Measurements from ENCODE around the gene MTCL1.

DNA sequence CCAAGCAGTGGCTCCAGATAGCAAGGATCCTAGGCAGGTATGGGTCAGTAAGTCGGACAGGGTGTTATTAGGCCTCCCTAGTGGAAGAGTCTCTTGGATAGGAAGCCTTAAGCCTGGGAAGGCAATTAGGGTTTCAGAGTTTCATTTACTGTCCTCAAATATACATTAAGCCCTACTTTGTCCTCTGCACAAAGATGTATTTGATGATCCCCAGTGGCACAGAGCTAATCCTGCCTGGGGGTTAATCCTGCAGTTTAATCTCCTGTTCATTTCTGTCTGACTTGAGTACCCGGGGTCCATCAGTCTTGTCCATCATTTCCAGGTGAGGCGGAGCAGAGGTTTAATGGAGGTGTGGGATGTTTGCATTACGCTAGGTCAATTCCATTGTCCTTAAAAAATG is 62.0 kb downstream of the MTCL1 start:
- TF ChIP-seq, protein P1, sequence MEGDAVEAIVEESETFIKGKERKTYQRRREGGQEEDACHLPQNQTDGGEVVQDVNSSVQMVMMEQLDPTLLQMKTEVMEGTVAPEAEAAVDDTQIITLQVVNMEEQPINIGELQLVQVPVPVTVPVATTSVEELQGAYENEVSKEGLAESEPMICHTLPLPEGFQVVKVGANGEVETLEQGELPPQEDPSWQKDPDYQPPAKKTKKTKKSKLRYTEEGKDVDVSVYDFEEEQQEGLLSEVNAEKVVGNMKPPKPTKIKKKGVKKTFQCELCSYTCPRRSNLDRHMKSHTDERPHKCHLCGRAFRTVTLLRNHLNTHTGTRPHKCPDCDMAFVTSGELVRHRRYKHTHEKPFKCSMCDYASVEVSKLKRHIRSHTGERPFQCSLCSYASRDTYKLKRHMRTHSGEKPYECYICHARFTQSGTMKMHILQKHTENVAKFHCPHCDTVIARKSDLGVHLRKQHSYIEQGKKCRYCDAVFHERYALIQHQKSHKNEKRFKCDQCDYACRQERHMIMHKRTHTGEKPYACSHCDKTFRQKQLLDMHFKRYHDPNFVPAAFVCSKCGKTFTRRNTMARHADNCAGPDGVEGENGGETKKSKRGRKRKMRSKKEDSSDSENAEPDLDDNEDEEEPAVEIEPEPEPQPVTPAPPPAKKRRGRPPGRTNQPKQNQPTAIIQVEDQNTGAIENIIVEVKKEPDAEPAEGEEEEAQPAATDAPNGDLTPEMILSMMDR (IDR thresholded peaks at IDR 0.05; ENCODE audit: low read depth, low read length, missing input control), result no peak
- TF ChIP-seq RAD21 (IDR thresholded peaks at IDR 0.05) (no peak), FOXA1 (IDR thresholded peaks at IDR 0.05) (no peak), EGR1 (IDR thresholded peaks at IDR 0.05; ENCODE audit: low read depth in 2 of 2) (no peak), GABPA (IDR thresholded peaks at IDR 0.05 in 1 of 2, conservative IDR thresholded peaks at IDR 0.05 in 1 of 2) (no peak), SP1 (IDR thresholded peaks at IDR 0.05) (no peak), JUND (IDR thresholded peaks at IDR 0.05) (no peak)
- TF ChIP-seq, protein P2, sequence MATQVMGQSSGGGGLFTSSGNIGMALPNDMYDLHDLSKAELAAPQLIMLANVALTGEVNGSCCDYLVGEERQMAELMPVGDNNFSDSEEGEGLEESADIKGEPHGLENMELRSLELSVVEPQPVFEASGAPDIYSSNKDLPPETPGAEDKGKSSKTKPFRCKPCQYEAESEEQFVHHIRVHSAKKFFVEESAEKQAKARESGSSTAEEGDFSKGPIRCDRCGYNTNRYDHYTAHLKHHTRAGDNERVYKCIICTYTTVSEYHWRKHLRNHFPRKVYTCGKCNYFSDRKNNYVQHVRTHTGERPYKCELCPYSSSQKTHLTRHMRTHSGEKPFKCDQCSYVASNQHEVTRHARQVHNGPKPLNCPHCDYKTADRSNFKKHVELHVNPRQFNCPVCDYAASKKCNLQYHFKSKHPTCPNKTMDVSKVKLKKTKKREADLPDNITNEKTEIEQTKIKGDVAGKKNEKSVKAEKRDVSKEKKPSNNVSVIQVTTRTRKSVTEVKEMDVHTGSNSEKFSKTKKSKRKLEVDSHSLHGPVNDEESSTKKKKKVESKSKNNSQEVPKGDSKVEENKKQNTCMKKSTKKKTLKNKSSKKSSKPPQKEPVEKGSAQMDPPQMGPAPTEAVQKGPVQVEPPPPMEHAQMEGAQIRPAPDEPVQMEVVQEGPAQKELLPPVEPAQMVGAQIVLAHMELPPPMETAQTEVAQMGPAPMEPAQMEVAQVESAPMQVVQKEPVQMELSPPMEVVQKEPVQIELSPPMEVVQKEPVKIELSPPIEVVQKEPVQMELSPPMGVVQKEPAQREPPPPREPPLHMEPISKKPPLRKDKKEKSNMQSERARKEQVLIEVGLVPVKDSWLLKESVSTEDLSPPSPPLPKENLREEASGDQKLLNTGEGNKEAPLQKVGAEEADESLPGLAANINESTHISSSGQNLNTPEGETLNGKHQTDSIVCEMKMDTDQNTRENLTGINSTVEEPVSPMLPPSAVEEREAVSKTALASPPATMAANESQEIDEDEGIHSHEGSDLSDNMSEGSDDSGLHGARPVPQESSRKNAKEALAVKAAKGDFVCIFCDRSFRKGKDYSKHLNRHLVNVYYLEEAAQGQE (IDR thresholded peaks at IDR 0.05), result no peak
- TF ChIP-seq, protein P3, sequence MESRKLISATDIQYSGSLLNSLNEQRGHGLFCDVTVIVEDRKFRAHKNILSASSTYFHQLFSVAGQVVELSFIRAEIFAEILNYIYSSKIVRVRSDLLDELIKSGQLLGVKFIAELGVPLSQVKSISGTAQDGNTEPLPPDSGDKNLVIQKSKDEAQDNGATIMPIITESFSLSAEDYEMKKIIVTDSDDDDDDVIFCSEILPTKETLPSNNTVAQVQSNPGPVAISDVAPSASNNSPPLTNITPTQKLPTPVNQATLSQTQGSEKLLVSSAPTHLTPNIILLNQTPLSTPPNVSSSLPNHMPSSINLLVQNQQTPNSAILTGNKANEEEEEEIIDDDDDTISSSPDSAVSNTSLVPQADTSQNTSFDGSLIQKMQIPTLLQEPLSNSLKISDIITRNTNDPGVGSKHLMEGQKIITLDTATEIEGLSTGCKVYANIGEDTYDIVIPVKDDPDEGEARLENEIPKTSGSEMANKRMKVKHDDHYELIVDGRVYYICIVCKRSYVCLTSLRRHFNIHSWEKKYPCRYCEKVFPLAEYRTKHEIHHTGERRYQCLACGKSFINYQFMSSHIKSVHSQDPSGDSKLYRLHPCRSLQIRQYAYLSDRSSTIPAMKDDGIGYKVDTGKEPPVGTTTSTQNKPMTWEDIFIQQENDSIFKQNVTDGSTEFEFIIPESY (IDR thresholded peaks at IDR 0.05), result no peak
- TF ChIP-seq, protein P4, sequence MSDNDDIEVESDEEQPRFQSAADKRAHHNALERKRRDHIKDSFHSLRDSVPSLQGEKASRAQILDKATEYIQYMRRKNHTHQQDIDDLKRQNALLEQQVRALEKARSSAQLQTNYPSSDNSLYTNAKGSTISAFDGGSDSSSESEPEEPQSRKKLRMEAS (IDR thresholded peaks at IDR 0.05), result no peak
